ENCODE data around the gene CAMTA1.

Gene CAMTA1

DNA sequence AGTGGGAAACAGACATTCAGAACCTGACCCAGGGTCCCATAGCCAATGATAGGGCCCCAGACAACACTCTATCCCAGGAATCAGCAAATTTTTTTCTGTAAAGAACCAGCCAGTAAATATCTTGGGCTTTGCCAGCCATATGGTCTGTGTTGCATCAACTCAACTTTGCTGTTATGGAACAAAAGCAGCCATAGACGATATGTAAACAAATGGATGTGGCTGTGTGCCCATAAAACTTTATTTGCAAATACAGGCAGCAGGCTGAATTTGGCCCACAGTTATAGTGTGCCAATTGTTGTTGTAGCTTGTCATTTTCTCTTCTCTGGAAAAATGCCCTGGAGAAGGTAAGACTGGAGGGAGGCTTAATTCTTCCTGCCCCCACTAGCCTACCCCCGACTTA lies 554.7 kb downstream of the CAMTA1 start:
- intact Hi-C loops (cut with micrococcal nuclease) = no loop called here
- H3K4me3 Mint-ChIP-seq = no peak overlapping the region
- H3K27me3 Mint-ChIP-seq = no peaks in the 10 kb centered on the region
- H3K4me1 Mint-ChIP-seq (ENCODE audit: low read depth) = no peaks in the 10 kb centered on the region
- no peaks in the 10 kb centered on the region for H3K36me3 Mint-ChIP-seq (ENCODE audit: low read depth)
- no peak overlapping the region for H3K27ac Mint-ChIP-seq
- no peaks in the 10 kb centered on the region for H3K9me3 Mint-ChIP-seq

DNA sequence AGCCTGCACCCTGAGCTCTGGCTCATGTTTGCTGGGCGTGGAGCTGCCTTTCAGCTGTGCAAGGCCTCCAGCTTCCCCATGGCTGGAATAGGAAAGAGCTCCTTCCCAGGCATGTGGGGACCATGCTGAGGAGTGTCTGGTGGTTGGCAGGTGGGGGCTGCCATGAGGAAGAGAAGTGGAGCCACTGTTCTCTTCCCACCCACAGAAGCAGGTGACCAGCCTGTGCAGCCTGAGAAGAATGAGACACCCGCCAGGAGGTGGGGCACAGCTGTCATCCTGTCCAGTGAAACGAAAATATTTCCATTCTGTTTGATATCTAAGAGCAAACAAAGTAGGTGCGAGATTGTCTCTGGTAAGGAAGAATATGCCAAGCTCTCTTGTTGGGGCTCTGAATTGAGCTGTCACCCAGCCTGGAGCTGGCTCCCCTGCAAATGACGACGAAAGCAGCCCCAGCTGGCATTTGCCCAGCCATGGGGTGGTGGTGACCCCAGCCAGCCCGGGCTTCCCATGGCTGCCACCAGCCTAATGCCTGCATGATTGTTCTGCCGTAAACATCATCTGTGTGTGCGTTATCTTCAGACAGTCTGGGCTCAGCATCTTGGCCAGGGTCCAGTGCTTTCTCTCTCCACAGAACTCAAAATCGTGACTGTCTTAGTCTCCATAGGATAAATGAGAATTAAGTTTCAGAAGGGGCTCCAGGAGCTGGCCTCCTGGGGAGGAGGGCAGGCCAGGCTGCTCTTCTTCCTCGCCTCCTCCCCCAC lies 556.1 kb downstream of the CAMTA1 start:
- H3K4me1 Mint-ChIP-seq (ENCODE audit: low read depth) = no peaks in the 10 kb centered on the region
- H3K9me3 Mint-ChIP-seq = no peaks in the 10 kb centered on the region
- intact Hi-C loops (cut with micrococcal nuclease) = no loop called here
- no peaks in the 10 kb centered on the region for H3K27me3 Mint-ChIP-seq
- H3K36me3 Mint-ChIP-seq (ENCODE audit: low read depth) = no peaks in the 10 kb centered on the region
- no peak overlapping the region for H3K27ac Mint-ChIP-seq
- H3K4me3 Mint-ChIP-seq = no peak overlapping the region

DNA sequence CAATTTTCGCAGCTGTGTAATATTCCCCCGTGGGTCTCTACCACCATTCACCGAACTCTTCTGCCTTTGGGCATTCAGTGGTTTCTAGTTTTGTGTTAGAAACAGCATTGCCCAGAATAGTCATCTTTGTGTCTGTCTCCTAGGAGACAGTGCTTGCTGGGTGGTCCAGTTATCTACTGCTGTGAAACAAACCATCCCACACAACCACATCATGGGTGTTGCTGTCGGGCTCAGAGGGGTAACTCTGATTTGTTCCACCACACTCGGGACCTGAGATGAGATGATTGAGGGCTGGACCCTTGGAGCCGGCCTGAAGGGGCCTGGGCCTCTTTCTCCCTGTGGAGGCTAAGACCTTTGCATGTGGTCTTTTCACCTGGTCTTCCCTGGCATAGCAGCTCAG lies 558.6 kb downstream of the CAMTA1 start:
- H3K4me3 Mint-ChIP-seq = no peak overlapping the region
- H3K27me3 Mint-ChIP-seq = no peaks in the 10 kb centered on the region
- H3K4me1 Mint-ChIP-seq (ENCODE audit: low read depth) = no peaks in the 10 kb centered on the region
- no peak overlapping the region for H3K27ac Mint-ChIP-seq
- H3K9me3 Mint-ChIP-seq = no peaks in the 10 kb centered on the region
- H3K36me3 Mint-ChIP-seq (ENCODE audit: low read depth) = no peaks in the 10 kb centered on the region
- intact Hi-C loops (cut with micrococcal nuclease) = no loop called here

DNA sequence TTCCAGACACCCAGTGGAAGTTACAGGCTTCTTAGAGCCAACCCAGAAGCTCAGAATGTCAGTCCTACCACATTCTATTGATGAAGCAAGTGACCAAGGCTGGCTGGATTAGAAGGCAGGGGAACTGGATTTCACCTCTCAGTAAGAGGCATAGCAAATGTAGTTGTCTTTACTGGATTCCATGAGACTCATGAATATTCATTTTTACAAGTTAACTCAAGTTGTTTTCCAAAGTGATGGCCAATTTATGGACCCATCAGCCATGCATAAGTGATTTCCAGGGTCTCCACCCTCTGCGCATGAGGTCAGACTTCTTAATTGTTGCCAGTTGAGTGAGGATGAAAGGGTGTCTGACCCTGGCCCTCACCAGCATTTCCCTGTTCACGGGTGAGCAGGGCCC lies 559.0 kb downstream of the CAMTA1 start:
- intact Hi-C loops (cut with micrococcal nuclease) = no loop called here
- Mint-ChIP-seq H3K9me3 (no peaks in the 10 kb centered on the region), H3K4me3 (no peak overlapping the region), H3K4me1 (ENCODE audit: low read depth) (no peaks in the 10 kb centered on the region), H3K36me3 (ENCODE audit: low read depth) (no peaks in the 10 kb centered on the region), H3K27ac (no peak overlapping the region), H3K27me3 (no peaks in the 10 kb centered on the region)

DNA sequence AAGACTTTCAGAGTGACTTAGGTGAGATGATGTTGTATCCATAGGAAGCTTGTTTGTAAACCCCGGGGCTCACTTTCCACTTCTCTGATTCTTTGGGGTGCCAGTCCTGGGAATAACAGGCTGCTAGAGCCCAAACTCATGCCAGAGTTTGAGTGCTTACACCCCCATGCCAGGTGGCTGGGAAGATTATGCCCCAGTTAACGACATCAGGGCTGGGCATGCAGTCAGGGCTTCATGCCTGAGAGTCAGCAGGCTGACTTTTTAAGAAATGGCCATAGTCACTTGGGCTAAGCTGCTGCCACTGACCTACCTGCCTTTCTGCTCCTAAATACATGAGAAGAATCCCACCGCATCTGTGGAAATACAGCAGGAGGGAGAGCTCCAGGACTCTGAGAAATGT lies 560.3 kb downstream of the CAMTA1 start:
- Mint-ChIP-seq H3K4me1 (ENCODE audit: low read depth) (no peaks in the 10 kb centered on the region), H3K4me3 (no peak overlapping the region), H3K9me3 (no peaks in the 10 kb centered on the region), H3K27me3 (no peaks in the 10 kb centered on the region), H3K27ac (no peak overlapping the region), H3K36me3 (ENCODE audit: low read depth) (no peaks in the 10 kb centered on the region)
- intact Hi-C loops (cut with micrococcal nuclease) = no loop called here

DNA sequence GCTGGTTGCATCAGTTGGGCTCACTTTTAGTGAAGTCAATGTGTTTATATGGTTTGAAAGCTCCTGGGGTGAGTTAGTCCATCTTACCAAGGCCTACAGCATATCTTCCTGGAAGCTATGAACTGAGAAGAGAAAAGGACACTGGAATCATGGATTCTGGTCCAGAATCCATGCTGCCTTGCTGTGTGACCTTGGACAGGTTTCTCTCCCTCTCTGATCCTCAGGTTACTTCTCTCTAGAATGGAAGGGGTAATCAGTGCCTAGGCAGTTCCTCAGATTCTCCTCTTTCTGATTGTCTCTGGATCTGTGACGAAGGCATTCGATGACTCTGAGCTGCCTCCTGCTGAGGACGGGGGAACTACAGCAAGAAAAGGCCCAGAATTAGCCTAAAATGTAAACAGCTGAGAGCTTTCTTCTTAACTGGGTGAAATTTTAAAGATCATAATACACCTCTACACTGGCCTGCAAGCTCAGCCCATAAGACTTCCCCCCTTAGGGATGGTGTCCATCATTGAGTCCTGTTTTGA lies 560.9 kb downstream of the CAMTA1 start:
- Mint-ChIP-seq H3K27ac (no peak overlapping the region), H3K4me1 (ENCODE audit: low read depth) (no peaks in the 10 kb centered on the region), H3K36me3 (ENCODE audit: low read depth) (no peaks in the 10 kb centered on the region), H3K4me3 (no peak overlapping the region), H3K9me3 (no peaks in the 10 kb centered on the region), H3K27me3 (no peaks in the 10 kb centered on the region)
- intact Hi-C loops (cut with micrococcal nuclease) = no loop called here

DNA sequence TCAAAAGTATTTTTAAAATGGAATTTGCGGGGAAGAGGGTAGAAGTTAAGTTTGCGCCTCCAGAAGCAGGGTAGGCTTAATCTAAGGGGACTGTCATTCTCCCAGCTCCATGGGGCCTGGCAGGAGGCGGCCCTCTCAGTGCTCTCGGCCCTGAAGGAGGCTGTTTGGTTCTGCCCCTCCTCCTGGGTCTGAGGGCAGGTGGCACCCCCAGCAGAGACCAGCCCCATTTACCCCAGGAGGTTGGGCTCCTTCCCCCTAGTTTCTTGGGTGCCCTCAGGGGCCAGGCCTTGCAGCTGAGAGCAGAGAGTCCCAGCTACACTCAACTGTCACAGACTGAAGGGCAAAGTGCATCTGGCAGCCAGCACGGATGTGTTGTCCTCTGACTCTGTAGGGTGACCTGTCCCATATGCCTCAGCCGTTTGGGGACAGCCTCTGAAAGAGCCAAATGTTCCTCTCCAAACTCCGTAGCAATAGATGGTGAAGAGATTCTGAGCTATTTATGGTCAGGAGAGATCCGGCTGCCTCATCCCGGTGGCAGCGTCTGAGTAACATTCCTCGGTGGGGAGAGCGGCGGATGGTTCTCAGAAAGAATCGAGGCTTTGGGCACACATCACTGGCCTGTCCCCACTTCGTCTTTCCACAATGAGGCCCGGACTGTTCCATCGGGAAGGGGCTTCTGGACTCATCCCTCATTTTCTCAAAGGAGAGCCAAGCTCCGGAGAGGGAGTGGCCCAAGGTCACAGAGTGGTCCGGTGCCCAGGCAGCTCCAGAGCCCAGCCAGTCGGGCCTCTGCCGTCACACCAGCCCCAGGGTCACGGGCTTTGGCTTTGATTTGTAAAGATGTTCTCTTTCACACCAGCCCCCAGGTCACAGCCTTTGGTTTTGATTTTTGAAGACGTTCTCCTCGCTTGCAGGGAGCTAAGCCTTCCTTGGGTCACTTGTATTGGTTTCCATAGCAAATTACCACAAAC lies 561.6 kb downstream of the CAMTA1 start:
- H3K27ac Mint-ChIP-seq = no peak overlapping the region
- no peaks in the 10 kb centered on the region for H3K27me3 Mint-ChIP-seq
- no peak overlapping the region for H3K4me3 Mint-ChIP-seq
- intact Hi-C loops (cut with micrococcal nuclease) = no loop called here
- no peaks in the 10 kb centered on the region for H3K4me1 Mint-ChIP-seq (ENCODE audit: low read depth)
- no peaks in the 10 kb centered on the region for H3K36me3 Mint-ChIP-seq (ENCODE audit: low read depth)
- H3K9me3 Mint-ChIP-seq = no peaks in the 10 kb centered on the region

DNA sequence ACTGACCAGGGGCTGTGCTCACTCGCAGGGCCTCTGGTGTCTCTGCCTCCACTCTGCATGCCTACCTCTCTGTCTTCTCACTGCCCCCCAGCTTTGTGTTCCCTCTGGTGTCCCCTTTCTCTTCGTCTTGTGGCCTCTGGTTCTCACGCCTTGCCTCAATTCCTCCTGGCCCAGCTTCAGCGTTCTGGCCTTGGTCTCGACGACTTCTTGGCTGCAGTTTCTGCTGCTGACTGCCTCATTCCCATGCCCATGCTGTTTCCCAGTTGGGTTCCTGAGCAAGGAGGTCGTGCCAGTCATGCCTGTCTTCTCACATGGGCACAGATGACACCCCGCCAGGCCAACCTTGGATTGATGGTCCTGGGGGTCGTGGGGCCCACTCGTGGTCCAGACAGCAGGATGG lies 562.8 kb downstream of the CAMTA1 start:
- Mint-ChIP-seq H3K9me3 (no peaks in the 10 kb centered on the region), H3K27ac (no peak overlapping the region), H3K36me3 (ENCODE audit: low read depth) (no peaks in the 10 kb centered on the region), H3K27me3 (no peaks in the 10 kb centered on the region), H3K4me3 (no peak overlapping the region), H3K4me1 (ENCODE audit: low read depth) (no peaks in the 10 kb centered on the region)
- intact Hi-C loops (cut with micrococcal nuclease) = no loop called here

DNA sequence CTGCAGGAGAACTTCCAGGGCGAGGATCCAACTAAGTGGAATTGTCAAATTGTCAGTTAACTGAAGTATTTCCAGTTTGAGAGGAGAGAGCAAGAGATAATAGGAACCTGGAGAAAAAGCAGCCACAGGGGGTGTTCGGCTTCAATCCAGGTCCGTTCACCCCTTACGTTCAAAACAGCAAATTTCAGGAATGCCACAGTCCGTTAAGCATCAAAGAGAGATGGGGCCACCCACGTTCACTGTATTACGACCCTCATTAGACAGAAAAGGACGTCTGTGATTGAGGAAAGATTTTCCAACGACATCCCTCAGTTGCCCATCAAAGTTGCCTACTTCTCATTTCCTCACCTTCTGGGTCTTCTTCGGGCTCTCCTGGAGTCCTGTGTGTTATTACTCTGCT lies 563.3 kb downstream of the CAMTA1 start:
- Mint-ChIP-seq H3K4me1 (ENCODE audit: low read depth) (no peaks in the 10 kb centered on the region), H3K27ac (no peak overlapping the region), H3K27me3 (no peaks in the 10 kb centered on the region), H3K4me3 (no peak overlapping the region), H3K9me3 (no peaks in the 10 kb centered on the region), H3K36me3 (ENCODE audit: low read depth) (no peaks in the 10 kb centered on the region)
- intact Hi-C loops (cut with micrococcal nuclease) = no loop called here

DNA sequence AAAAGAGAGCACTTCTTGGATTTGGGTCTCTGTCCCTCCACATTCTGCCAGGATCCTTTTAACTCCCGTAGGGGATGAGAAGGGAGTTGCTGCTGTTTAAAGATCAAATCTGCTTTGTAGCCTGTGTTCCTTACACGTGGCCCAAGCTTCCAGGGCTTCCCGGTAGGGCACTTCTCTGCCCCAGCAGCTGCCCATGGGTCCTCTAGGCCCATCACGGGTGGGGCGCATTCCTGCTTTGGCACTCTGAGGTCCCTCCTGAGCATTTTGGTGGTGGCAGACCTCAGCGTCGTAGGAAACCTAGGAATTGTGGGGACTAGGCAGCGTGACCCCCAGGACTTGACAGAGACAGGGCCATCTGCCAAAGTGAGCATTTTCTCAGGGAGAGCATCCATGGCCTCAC lies 565.5 kb downstream of the CAMTA1 start:
- H3K9me3 Mint-ChIP-seq = no peaks in the 10 kb centered on the region
- intact Hi-C loops (cut with micrococcal nuclease) = no loop called here
- no peak overlapping the region for H3K27ac Mint-ChIP-seq
- no peaks in the 10 kb centered on the region for H3K36me3 Mint-ChIP-seq (ENCODE audit: low read depth)
- no peak overlapping the region for H3K4me3 Mint-ChIP-seq
- peaks cover 4% of the 10 kb centered on the region for H3K27me3 Mint-ChIP-seq
- H3K4me1 Mint-ChIP-seq (ENCODE audit: low read depth) = no peaks in the 10 kb centered on the region

DNA sequence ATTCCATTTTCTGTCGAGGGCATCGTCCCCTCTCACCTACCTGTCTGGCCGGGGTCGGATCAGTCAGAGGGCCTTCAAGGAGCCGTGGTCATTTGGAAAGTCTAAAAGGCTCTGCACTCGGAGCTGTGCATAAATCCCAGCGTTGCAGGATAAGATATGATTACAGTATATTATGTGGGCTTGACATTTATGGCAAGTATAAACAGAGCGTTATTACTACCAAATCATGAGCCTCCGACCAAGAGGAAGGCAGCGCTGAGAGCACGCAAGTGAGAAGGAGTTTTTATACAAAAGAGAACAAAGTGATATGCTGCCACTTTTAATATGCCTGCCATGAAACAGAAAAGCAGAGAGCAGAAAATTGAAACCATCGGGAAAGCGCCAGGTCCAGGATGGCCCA lies 566.4 kb downstream of the CAMTA1 start:
- intact Hi-C loops (cut with micrococcal nuclease) = no loop called here
- Mint-ChIP-seq H3K4me3 (no peak overlapping the region), H3K4me1 (ENCODE audit: low read depth) (no peaks in the 10 kb centered on the region), H3K9me3 (no peaks in the 10 kb centered on the region), H3K27me3 (peaks cover 4% of the 10 kb centered on the region), H3K27ac (no peak overlapping the region), H3K36me3 (ENCODE audit: low read depth) (no peaks in the 10 kb centered on the region)

DNA sequence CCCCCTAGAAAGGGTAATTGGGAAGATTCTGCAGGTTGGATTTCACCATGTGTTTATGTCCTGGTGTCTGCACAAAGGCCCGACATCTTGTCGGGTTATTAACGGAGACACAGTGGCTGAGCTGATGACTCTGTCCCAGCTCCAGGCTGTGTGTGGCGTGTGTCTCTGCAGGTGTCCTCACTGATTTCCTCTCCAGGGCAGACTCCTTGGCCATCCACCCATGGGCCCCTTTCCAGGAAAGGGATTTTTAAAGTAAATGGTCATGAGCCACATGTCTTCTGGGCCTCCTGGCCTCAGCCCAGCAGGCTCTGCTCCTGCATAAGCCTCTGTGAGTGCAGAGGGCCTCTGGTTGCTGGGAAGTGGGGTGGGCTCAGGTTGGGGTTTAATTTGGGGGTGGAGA lies 567.1 kb downstream of the CAMTA1 start:
- intact Hi-C loops (cut with micrococcal nuclease) = no loop called here
- Mint-ChIP-seq H3K27me3 (peaks cover 4% of the 10 kb centered on the region), H3K27ac (no peak overlapping the region), H3K9me3 (no peaks in the 10 kb centered on the region), H3K36me3 (ENCODE audit: low read depth) (no peaks in the 10 kb centered on the region), H3K4me3 (no peak overlapping the region), H3K4me1 (ENCODE audit: low read depth) (no peaks in the 10 kb centered on the region)

DNA sequence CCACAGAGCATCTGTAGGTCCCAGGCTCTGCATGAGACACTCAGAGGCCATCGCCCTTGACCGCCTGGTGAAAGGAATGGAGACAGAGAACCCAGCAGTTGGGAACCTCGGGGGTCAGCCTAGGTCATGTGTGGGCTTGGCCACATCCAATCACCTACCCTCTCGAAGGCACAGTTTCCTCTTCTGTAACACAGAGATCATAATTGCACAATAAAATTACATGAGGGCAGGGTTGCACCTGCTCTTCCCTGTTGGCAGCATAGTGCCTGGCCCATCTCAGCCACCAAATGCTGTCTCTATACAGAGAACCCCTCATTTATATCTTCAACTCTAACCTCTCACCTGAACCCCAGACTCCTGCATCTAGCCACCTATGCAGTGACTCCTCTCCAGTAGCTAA lies 567.7 kb downstream of the CAMTA1 start:
- intact Hi-C loops (cut with micrococcal nuclease) = no loop called here
- no peaks in the 10 kb centered on the region for H3K4me1 Mint-ChIP-seq (ENCODE audit: low read depth)

DNA sequence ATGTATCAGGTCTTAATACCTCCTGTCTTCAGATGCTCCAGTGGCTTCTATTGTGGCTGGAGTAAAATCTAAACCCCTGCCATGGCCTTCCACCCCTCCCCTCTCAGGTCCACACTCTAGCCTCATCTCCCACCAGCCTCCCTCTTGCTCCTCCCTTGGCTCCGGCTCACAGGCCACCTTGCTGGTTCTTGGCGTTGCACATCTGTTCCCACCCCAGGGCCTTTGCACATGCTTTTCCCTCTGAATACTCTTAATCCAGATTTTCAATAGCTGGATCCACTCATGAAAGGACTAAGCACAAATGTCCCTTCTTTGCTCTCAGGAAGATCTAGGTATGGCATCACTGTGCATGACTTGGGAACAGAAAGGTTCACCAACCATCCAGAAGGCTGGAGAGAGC lies 570.4 kb downstream of the CAMTA1 start:
- H3K4me3 Mint-ChIP-seq = no peak overlapping the region
- H3K4me1 Mint-ChIP-seq (ENCODE audit: low read depth) = no peaks in the 10 kb centered on the region
- no peak overlapping the region for H3K27ac Mint-ChIP-seq
- H3K9me3 Mint-ChIP-seq = no peaks in the 10 kb centered on the region
- no peaks in the 10 kb centered on the region for H3K36me3 Mint-ChIP-seq (ENCODE audit: low read depth)
- intact Hi-C loops (cut with micrococcal nuclease) = no loop called here
- peaks cover 4% of the 10 kb centered on the region for H3K27me3 Mint-ChIP-seq

More for the DNA sequence above, 567.7 kb downstream of the CAMTA1 start:
- Mint-ChIP-seq H3K27me3 (peaks cover 4% of the 10 kb centered on the region), H3K36me3 (ENCODE audit: low read depth) (no peaks in the 10 kb centered on the region), H3K9me3 (no peaks in the 10 kb centered on the region), H3K27ac (no peak overlapping the region), H3K4me3 (no peak overlapping the region)

Data from dendritic cell treated with granulocyte-macrophage colony-stimulating factor and Interleukin-4, amounts not matched to agents 40 ng/mL and 50 ng/mL, for 4 days (primary cell).